ENCODE data around the gene ODC1. TPM values are rescaled to one million over a fixed set of nuclear protein-coding genes. Genes with fewer than 3 reads are reported as not detected.

ODC1 gene
- total and polyA plus RNA-seq, 8 donors, result 55.0 to 243 (median 214) TPM

- TF ChIP-seq CTCF (IDR thresholded peaks at IDR 0.05), result no peak
- peaks cover 0 to 21% of the 10 kb centered on the region in 2 donors for H3K36me3 ChIP-seq
- peaks cover 23 to 56% of the 10 kb centered on the region in 2 donors for H3K4me1 ChIP-seq
- peak in 1 of 4 donors; percentile 57 for DNase-seq
- intact Hi-C loops (cut with DNase I), result no loop called here
- ATAC-seq, result no peak
- H3K27me3 ChIP-seq, result no peaks in the 10 kb centered on the region
- no peaks in the 10 kb centered on the region for H3K9me3 ChIP-seq
- no peak overlapping the region for H3K4me3 ChIP-seq
- peak overlapping the region in 1 of 2 donors; percentile 81 for H3K27ac ChIP-seq
Observed at GRCh38 chr2:10410823-10411437, 37.2 kb downstream of the ODC1 start.

GRCh38 chr2:10410001-10410822, 37.9 kb downstream of the ODC1 start:
- ATAC-seq (no peak), DNase-seq (no peak)

GRCh38 chr2:10408649-10409579, 39.2 kb downstream of the ODC1 start:
- Histone ChIP-seq H3K36me3 (peaks cover 0 to 16% of the 10 kb centered on the region in 2 donors), H3K9me3 (no peaks in the 10 kb centered on the region), H3K27me3 (no peaks in the 10 kb centered on the region), H3K4me1 (peaks cover 30 to 76% of the 10 kb centered on the region in 2 donors), H3K27ac (peak overlapping the region; percentile 63 to 81), H3K4me3 (no peak overlapping the region)
- intact Hi-C loops (cut with DNase I), result loop anchor here in 1 of 2 donors (10.0 kb wide), 1 partner anchor 104 kb away; the partner anchor contains the start of gene HPCAL1
- TF ChIP-seq CTCF (IDR thresholded peaks at IDR 0.05), result peak; percentile 97
- ATAC-seq (peak; percentile 88), DNase-seq (peak; percentile 59 to 94 (median 87))

More at GRCh38 chr2:10410001-10410822, 37.9 kb downstream of the ODC1 start:
- no peaks in the 10 kb centered on the region for H3K9me3 ChIP-seq
- intact Hi-C loops (cut with DNase I), result no loop called here
- H3K27me3 ChIP-seq, result no peaks in the 10 kb centered on the region
- no peak overlapping the region for H3K4me3 ChIP-seq
- H3K4me1 ChIP-seq, result peaks cover 30 to 64% of the 10 kb centered on the region in 2 donors
- peak overlapping the region in 1 of 2 donors; percentile 81 for H3K27ac ChIP-seq
- no peak for TF ChIP-seq CTCF (IDR thresholded peaks at IDR 0.05)
- H3K36me3 ChIP-seq, result peaks cover 0 to 19% of the 10 kb centered on the region in 2 donors

- Histone ChIP-seq H3K27me3 (no peaks in the 10 kb centered on the region), H3K4me1 (peaks cover 30 to 73% of the 10 kb centered on the region in 2 donors), H3K9me3 (no peaks in the 10 kb centered on the region), H3K4me3 (no peak overlapping the region), H3K36me3 (peaks cover 0 to 12% of the 10 kb centered on the region in 2 donors), H3K27ac (peak overlapping the region; percentile 63 to 81)
- intact Hi-C loops (cut with DNase I), result loop anchor here in 1 of 2 donors (10.0 kb wide), 1 partner anchor 103 kb away; the partner anchor contains the start of gene HPCAL1
- ATAC-seq (peak; percentile 89), DNase-seq (peak in 2 of 4 donors; percentile 49 to 82)
- no peak for TF ChIP-seq CTCF (IDR thresholded peaks at IDR 0.05)
Observed at GRCh38 chr2:10407841-10408648, 40.1 kb downstream of the ODC1 start.
